ENCODE data around the gene MYH13.

- TF ChIP-seq SPI1 (IDR thresholded peaks at IDR 0.05; ENCODE audit: borderline replicate concordance, low read depth) (peak; percentile 48; the same call in 1 of the 2 replicates), CTCF (IDR thresholded peaks at IDR 0.05; ENCODE audit: insufficient read depth, low read length) (no peak), GABPA (IDR thresholded peaks at IDR 0.05; ENCODE audit: low read depth) (no peak)
Observed at GRCh38 chr17:10314329-10314728, 58.5 kb downstream of the MYH13 start.

Measured in HL-60 (cell line).